ENCODE data around the gene STAMBP. TPM values are rescaled to one million over a fixed set of nuclear protein-coding genes. Genes with fewer than 3 reads are reported as not detected.

STAMBP gene
- total and polyA plus RNA-seq, 2 of the 13 experiments (the other 11 are each of a cell fraction or from before 2014, with no cell fraction given) = 49.6 to 53.2 TPM

DNA sequence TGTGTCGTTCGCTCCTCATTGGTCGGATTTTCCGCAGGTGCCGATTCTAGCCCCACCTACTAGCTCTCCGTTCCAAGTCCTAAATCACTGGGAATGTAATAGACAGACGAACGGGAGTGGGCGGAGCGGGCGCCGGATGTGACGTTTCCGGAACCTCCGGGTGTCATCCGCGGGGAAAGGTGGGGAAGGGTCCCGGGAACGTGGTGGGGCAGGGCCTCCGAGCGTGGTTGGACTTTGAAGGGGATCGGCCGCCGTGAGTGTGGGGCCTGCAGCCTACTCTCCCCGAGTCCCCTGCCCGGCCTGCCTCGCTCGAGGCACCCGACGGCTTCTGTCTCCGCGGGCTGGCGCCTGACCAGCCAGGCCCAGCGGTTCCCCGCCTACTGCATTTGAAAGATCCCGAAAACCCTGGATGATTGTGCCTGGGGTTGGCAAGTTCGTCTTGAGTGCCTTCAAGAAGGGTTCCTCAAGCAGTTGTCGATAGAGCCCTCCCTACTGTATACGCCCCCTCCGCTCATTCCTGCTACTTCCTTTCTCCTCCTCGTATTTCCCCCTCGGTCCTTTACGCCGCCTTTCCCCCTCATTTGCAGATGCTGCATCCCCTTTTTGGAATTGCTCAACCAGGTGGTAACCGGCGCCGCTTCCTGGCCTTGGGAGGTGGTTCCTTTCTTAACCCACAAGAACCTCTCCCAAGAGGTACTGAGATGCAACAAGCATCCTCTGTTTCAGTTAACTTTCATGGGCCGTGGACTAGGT lies at the start of gene STAMBP (continued):
- TF ChIP-seq ELF3 (CRISPR knock-in tag; IDR thresholded peaks at IDR 0.05) (peak; percentile 81), ZNF317 (CRISPR knock-in tag; IDR thresholded peaks at IDR 0.05) (peak; percentile 70; the same call in 1 of the 2 replicates), PCBP2 (optimal IDR thresholded peaks at IDR 0.05; ENCODE audit: low read depth, low read length, poor library complexity, severe bottlenecking) (no peak), MTF2 (CRISPR knock-in tag; IDR thresholded peaks at IDR 0.05; ENCODE audit: borderline replicate concordance) (peak; percentile 91; the same call in 1 of the 2 replicates), THYN1 (CRISPR knock-in tag; IDR thresholded peaks at IDR 0.05; ENCODE audit: borderline replicate concordance, low read depth) (no peak), SIN3B (IDR thresholded peaks at IDR 0.05; ENCODE audit: low read length) (no peak; the same call in 1 of the 2 replicates), ZBTB7B (CRISPR knock-in tag; IDR thresholded peaks at IDR 0.05) (no peak), TEAD3 (CRISPR knock-in tag; optimal IDR thresholded peaks at IDR 0.05; ENCODE audit: borderline replicate concordance) (peak; percentile 88), NBN (conservative IDR thresholded peaks at IDR 0.05) (no peak), RFX1 (IDR thresholded peaks at IDR 0.05) (no peak), CHD4 (IDR thresholded peaks at IDR 0.05; ENCODE audit: borderline replicate concordance, low read length) (no peak), FIP1L1 (IDR thresholded peaks at IDR 0.05; ENCODE audit: borderline replicate concordance, insufficient read depth, low read depth, low read length) (no peak), FLYWCH1 (CRISPR knock-in tag; IDR thresholded peaks at IDR 0.05) (no peak), SMARCC2 (IDR thresholded peaks at IDR 0.05) (no peak), HMG20B (CRISPR knock-in tag; conservative IDR thresholded peaks at IDR 0.05) (peak; percentile 60; the same call in 1 of the 2 replicates), FOSL1 (CRISPR knock-in tag; IDR thresholded peaks at IDR 0.05; ENCODE audit: borderline replicate concordance) (no peak), ZNF577 (CRISPR knock-in tag; IDR thresholded peaks at IDR 0.05; ENCODE audit: borderline replicate concordance, low read depth) (no peak), SNRNP70 (IDR thresholded peaks at IDR 0.05; ENCODE audit: low read depth, low read length) (no peak), RAD51 (IDR thresholded peaks at IDR 0.05; ENCODE audit: borderline replicate concordance) (no peak), DMAP1 (CRISPR knock-in tag; IDR thresholded peaks at IDR 0.05) (peak; percentile 67; the same call in 1 of the 2 replicates)
- TF ChIP-seq, protein P1, sequence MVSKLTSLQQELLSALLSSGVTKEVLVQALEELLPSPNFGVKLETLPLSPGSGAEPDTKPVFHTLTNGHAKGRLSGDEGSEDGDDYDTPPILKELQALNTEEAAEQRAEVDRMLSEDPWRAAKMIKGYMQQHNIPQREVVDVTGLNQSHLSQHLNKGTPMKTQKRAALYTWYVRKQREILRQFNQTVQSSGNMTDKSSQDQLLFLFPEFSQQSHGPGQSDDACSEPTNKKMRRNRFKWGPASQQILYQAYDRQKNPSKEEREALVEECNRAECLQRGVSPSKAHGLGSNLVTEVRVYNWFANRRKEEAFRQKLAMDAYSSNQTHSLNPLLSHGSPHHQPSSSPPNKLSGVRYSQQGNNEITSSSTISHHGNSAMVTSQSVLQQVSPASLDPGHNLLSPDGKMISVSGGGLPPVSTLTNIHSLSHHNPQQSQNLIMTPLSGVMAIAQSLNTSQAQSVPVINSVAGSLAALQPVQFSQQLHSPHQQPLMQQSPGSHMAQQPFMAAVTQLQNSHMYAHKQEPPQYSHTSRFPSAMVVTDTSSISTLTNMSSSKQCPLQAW (CRISPR knock-in tag; IDR thresholded peaks at IDR 0.05) = peak; percentile 69; the same call in 1 of the 2 replicates
- TF ChIP-seq, protein P2, sequence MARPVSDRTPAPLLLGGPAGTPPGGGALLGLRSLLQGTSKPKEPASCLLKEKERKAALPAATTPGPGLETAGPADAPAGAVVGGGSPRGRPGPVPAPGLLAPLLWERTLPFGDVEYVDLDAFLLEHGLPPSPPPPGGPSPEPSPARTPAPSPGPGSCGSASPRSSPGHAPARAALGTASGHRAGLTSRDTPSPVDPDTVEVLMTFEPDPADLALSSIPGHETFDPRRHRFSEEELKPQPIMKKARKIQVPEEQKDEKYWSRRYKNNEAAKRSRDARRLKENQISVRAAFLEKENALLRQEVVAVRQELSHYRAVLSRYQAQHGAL (CRISPR knock-in tag; IDR thresholded peaks at IDR 0.05; ENCODE audit: not compliant biosample characterization) = no peak
- TF ChIP-seq, protein P3, sequence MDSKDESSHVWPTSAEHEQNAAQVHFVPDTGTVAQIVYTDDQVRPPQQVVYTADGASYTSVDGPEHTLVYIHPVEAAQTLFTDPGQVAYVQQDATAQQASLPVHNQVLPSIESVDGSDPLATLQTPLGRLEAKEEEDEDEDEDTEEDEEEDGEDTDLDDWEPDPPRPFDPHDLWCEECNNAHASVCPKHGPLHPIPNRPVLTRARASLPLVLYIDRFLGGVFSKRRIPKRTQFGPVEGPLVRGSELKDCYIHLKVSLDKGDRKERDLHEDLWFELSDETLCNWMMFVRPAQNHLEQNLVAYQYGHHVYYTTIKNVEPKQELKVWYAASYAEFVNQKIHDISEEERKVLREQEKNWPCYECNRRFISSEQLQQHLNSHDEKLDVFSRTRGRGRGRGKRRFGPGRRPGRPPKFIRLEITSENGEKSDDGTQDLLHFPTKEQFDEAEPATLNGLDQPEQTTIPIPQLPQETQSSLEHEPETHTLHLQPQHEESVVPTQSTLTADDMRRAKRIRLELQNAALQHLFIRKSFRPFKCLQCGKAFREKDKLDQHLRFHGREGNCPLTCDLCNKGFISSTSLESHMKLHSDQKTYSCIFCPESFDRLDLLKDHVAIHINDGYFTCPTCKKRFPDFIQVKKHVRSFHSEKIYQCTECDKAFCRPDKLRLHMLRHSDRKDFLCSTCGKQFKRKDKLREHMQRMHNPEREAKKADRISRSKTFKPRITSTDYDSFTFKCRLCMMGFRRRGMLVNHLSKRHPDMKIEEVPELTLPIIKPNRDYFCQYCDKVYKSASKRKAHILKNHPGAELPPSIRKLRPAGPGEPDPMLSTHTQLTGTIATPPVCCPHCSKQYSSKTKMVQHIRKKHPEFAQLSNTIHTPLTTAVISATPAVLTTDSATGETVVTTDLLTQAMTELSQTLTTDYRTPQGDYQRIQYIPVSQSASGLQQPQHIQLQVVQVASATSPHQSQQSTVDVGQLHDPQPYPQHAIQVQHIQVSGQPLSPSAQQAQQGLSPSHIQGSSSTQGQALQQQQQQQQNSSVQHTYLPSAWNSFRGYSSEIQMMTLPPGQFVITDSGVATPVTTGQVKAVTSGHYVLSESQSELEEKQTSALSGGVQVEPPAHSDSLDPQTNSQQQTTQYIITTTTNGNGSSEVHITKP (CRISPR knock-in tag; IDR thresholded peaks at IDR 0.05; ENCODE audit: low read depth) = no peak
